Stimulated activated memory B cell treated with anti-CD40 and anti-IgM and Interleukin-4, amounts not matched to agents 10 μg/mL and 1 μg/mL and 100 μg/mL, for 72 hours (primary cell): ENCODE measurements around the gene NDUFS6.

Experiments used
- ATAC-seq: fragments of 150-1000 bp; cut with Tn5 transposase; 2 replicates; pipeline ENCODE4 v1.10.0; 2021
- H3K27ac Mint-ChIP-seq: one replicate; pipeline ENCODE4 v1.8.0; 2022; ENCODE audit warnings: mild to moderate bottlenecking, mixed read lengths
- H3K27me3 Mint-ChIP-seq: one replicate; pipeline ENCODE4 v1.8.0; 2022; ENCODE audit warnings: mixed read lengths
- H3K36me3 Mint-ChIP-seq: one replicate; pipeline ENCODE4 v1.8.0; 2022; ENCODE audit warnings: mixed read lengths
- H3K4me1 Mint-ChIP-seq: one replicate; pipeline ENCODE4 v1.8.0; 2022; ENCODE audit warnings: mixed read lengths
- H3K4me3 Mint-ChIP-seq: one replicate; pipeline ENCODE4 v1.8.0; 2022; ENCODE audit warnings: mild to moderate bottlenecking, moderate library complexity, mixed read lengths
- H3K9me3 Mint-ChIP-seq: one replicate; pipeline ENCODE4 v1.8.0; 2022; ENCODE audit warnings: mixed read lengths

The NDUFS6 gene

GRCh38 chr5:1847611-1848010, 46.4 kb downstream of the NDUFS6 start:
- peaks cover 26% of the 10 kb centered on the region for H3K27me3 Mint-ChIP-seq
- no peak overlapping the region for H3K27ac Mint-ChIP-seq
- H3K4me3 Mint-ChIP-seq: no peak overlapping the region

GRCh38 chr5:1850324-1851154, 49.3 kb downstream of the NDUFS6 start:
- peaks cover 53% of the 10 kb centered on the region for H3K27me3 Mint-ChIP-seq
- ATAC-seq: no peak
- no peaks in the 10 kb centered on the region for H3K36me3 Mint-ChIP-seq

More at GRCh38 chr5:1847611-1848010, 46.4 kb downstream of the NDUFS6 start:
- no peaks in the 10 kb centered on the region for H3K9me3 Mint-ChIP-seq
- H3K36me3 Mint-ChIP-seq: no peaks in the 10 kb centered on the region
- no peak for ATAC-seq
- no peaks in the 10 kb centered on the region for H3K4me1 Mint-ChIP-seq

GRCh38 chr5:1851290-1851934, 50.2 kb downstream of the NDUFS6 start:
- H3K9me3 Mint-ChIP-seq: no peaks in the 10 kb centered on the region

More at GRCh38 chr5:1850324-1851154, 49.3 kb downstream of the NDUFS6 start:
- no peaks in the 10 kb centered on the region for H3K9me3 Mint-ChIP-seq
- no peaks in the 10 kb centered on the region for H3K4me1 Mint-ChIP-seq
- no peak overlapping the region for H3K4me3 Mint-ChIP-seq
- H3K27ac Mint-ChIP-seq: no peak overlapping the region

GRCh38 chr5:1852324-1852947, 51.2 kb downstream of the NDUFS6 start:
- peaks cover 57% of the 10 kb centered on the region for H3K27me3 Mint-ChIP-seq
- H3K9me3 Mint-ChIP-seq: no peaks in the 10 kb centered on the region
- no peaks in the 10 kb centered on the region for H3K36me3 Mint-ChIP-seq
- H3K4me3 Mint-ChIP-seq: no peak overlapping the region
- no peak for ATAC-seq
- H3K4me1 Mint-ChIP-seq: no peaks in the 10 kb centered on the region
- H3K27ac Mint-ChIP-seq: no peak overlapping the region

More at GRCh38 chr5:1851290-1851934, 50.2 kb downstream of the NDUFS6 start:
- Mint-ChIP-seq H3K4me3 (no peak overlapping the region), H3K4me1 (no peaks in the 10 kb centered on the region), H3K27me3 (peaks cover 59% of the 10 kb centered on the region), H3K36me3 (no peaks in the 10 kb centered on the region), H3K27ac (no peak overlapping the region)
- no peak for ATAC-seq

- H3K27ac Mint-ChIP-seq: no peak overlapping the region
- peaks cover 50% of the 10 kb centered on the region for H3K27me3 Mint-ChIP-seq
- no peak overlapping the region for H3K4me3 Mint-ChIP-seq
- no peaks in the 10 kb centered on the region for H3K9me3 Mint-ChIP-seq
- no peak for ATAC-seq
- no peaks in the 10 kb centered on the region for H3K4me1 Mint-ChIP-seq
- no peaks in the 10 kb centered on the region for H3K36me3 Mint-ChIP-seq
These were observed 52.3 kb downstream of the NDUFS6 start for GRCh38 chr5:1853531-1853930.

GRCh38 chr5:1855075-1855474, 53.9 kb downstream of the NDUFS6 start:
- Mint-ChIP-seq H3K4me1 (no peaks in the 10 kb centered on the region), H3K27me3 (peaks cover 50% of the 10 kb centered on the region), H3K9me3 (no peaks in the 10 kb centered on the region), H3K36me3 (no peaks in the 10 kb centered on the region), H3K27ac (no peak overlapping the region), H3K4me3 (no peak overlapping the region)
- no peak for ATAC-seq

GRCh38 chr5:1855596-1855995, 54.4 kb downstream of the NDUFS6 start:
- H3K36me3 Mint-ChIP-seq: no peaks in the 10 kb centered on the region
- H3K4me3 Mint-ChIP-seq: no peak overlapping the region
- no peak for ATAC-seq
- H3K27ac Mint-ChIP-seq: no peak overlapping the region
- H3K27me3 Mint-ChIP-seq: peaks cover 50% of the 10 kb centered on the region
- no peaks in the 10 kb centered on the region for H3K9me3 Mint-ChIP-seq
- H3K4me1 Mint-ChIP-seq: no peaks in the 10 kb centered on the region

- no peaks in the 10 kb centered on the region for H3K36me3 Mint-ChIP-seq
- no peaks in the 10 kb centered on the region for H3K9me3 Mint-ChIP-seq
- peak; percentile 21 for ATAC-seq
- H3K27me3 Mint-ChIP-seq: peaks cover 43% of the 10 kb centered on the region
- no peak overlapping the region for H3K4me3 Mint-ChIP-seq
- H3K27ac Mint-ChIP-seq: no peak overlapping the region
- H3K4me1 Mint-ChIP-seq: no peaks in the 10 kb centered on the region
These were observed 55.5 kb downstream of the NDUFS6 start for GRCh38 chr5:1856596-1857255.

GRCh38 chr5:1857256-1857600, 56.0 kb downstream of the NDUFS6 start:
- ATAC-seq: no peak
- no peaks in the 10 kb centered on the region for H3K36me3 Mint-ChIP-seq
- H3K4me3 Mint-ChIP-seq: no peak overlapping the region
- H3K4me1 Mint-ChIP-seq: no peaks in the 10 kb centered on the region
- H3K27ac Mint-ChIP-seq: no peak overlapping the region
- H3K9me3 Mint-ChIP-seq: no peaks in the 10 kb centered on the region
- peaks cover 43% of the 10 kb centered on the region for H3K27me3 Mint-ChIP-seq

- no peaks in the 10 kb centered on the region for H3K36me3 Mint-ChIP-seq
- ATAC-seq: no peak
These were observed 57.2 kb downstream of the NDUFS6 start for GRCh38 chr5:1858436-1858835.

GRCh38 chr5:1859099-1859498, 57.9 kb downstream of the NDUFS6 start:
- no peaks in the 10 kb centered on the region for H3K4me1 Mint-ChIP-seq

More at GRCh38 chr5:1858436-1858835, 57.2 kb downstream of the NDUFS6 start:
- Mint-ChIP-seq H3K9me3 (no peaks in the 10 kb centered on the region), H3K4me3 (no peak overlapping the region), H3K27ac (no peak overlapping the region), H3K4me1 (no peaks in the 10 kb centered on the region), H3K27me3 (peaks cover 47% of the 10 kb centered on the region)

GRCh38 chr5:1860021-1860610, 58.9 kb downstream of the NDUFS6 start:
- H3K4me1 Mint-ChIP-seq: no peaks in the 10 kb centered on the region
- H3K9me3 Mint-ChIP-seq: no peaks in the 10 kb centered on the region
- no peak overlapping the region for H3K27ac Mint-ChIP-seq
- no peak overlapping the region for H3K4me3 Mint-ChIP-seq
- no peak for ATAC-seq
- H3K27me3 Mint-ChIP-seq: peaks cover 46% of the 10 kb centered on the region
- no peaks in the 10 kb centered on the region for H3K36me3 Mint-ChIP-seq

More at GRCh38 chr5:1859099-1859498, 57.9 kb downstream of the NDUFS6 start:
- no peaks in the 10 kb centered on the region for H3K36me3 Mint-ChIP-seq
- H3K27ac Mint-ChIP-seq: no peak overlapping the region
- H3K4me3 Mint-ChIP-seq: no peak overlapping the region
- peaks cover 44% of the 10 kb centered on the region for H3K27me3 Mint-ChIP-seq
- ATAC-seq: no peak
- no peaks in the 10 kb centered on the region for H3K9me3 Mint-ChIP-seq

- Mint-ChIP-seq H3K27me3 (peaks cover 46% of the 10 kb centered on the region), H3K27ac (no peak overlapping the region), H3K9me3 (no peaks in the 10 kb centered on the region), H3K4me3 (no peak overlapping the region), H3K4me1 (no peaks in the 10 kb centered on the region), H3K36me3 (no peaks in the 10 kb centered on the region)
- ATAC-seq: no peak
These were observed 59.7 kb downstream of the NDUFS6 start for GRCh38 chr5:1860949-1861348.

GRCh38 chr5:1864896-1865440, 63.8 kb downstream of the NDUFS6 start:
- H3K27me3 Mint-ChIP-seq: peaks cover 69% of the 10 kb centered on the region
- H3K9me3 Mint-ChIP-seq: no peaks in the 10 kb centered on the region
- H3K4me3 Mint-ChIP-seq: no peak overlapping the region
- H3K36me3 Mint-ChIP-seq: no peaks in the 10 kb centered on the region
- ATAC-seq: no peak
- no peaks in the 10 kb centered on the region for H3K4me1 Mint-ChIP-seq
- H3K27ac Mint-ChIP-seq: no peak overlapping the region

GRCh38 chr5:1865486-1865885, 64.3 kb downstream of the NDUFS6 start:
- no peak overlapping the region for H3K4me3 Mint-ChIP-seq
- H3K27me3 Mint-ChIP-seq: peaks cover 69% of the 10 kb centered on the region
- H3K27ac Mint-ChIP-seq: no peak overlapping the region
- H3K36me3 Mint-ChIP-seq: no peaks in the 10 kb centered on the region
- no peak for ATAC-seq
- no peaks in the 10 kb centered on the region for H3K9me3 Mint-ChIP-seq
- H3K4me1 Mint-ChIP-seq: no peaks in the 10 kb centered on the region
